ENCODE data around the gene ENTREP1.

DNA sequence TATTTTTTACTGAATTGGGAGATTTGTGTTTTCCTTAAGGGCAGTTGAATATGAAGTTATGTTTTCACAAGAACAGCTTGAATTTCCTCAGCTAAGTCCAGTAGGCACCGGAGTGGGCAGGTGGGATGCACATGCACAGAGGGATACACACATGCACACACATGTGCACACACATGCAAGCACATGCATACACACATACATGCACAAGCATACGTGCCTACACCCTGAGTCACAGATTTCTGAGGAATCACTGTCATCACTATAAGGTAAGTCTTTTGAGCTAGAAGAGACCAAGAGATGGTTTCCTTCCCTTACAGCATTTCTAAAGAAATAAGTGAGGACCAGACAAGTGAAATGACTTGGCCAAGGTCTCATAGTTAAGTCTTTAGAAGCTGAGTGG lies 8.7 kb downstream of the ENTREP1 start:
- TF ChIP-seq, protein P1, sequence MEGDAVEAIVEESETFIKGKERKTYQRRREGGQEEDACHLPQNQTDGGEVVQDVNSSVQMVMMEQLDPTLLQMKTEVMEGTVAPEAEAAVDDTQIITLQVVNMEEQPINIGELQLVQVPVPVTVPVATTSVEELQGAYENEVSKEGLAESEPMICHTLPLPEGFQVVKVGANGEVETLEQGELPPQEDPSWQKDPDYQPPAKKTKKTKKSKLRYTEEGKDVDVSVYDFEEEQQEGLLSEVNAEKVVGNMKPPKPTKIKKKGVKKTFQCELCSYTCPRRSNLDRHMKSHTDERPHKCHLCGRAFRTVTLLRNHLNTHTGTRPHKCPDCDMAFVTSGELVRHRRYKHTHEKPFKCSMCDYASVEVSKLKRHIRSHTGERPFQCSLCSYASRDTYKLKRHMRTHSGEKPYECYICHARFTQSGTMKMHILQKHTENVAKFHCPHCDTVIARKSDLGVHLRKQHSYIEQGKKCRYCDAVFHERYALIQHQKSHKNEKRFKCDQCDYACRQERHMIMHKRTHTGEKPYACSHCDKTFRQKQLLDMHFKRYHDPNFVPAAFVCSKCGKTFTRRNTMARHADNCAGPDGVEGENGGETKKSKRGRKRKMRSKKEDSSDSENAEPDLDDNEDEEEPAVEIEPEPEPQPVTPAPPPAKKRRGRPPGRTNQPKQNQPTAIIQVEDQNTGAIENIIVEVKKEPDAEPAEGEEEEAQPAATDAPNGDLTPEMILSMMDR (conservative IDR thresholded peaks at IDR 0.05 in 1 of 2, IDR thresholded peaks at IDR 0.05 in 1 of 2; ENCODE audit: low read depth in 1 of 2, low read length in 2 of 2), result no peak
- TF ChIP-seq EZH2 (IDR thresholded peaks at IDR 0.05; ENCODE audit: low read length, missing control alignments), result no peak

Measured in fibroblast of lung (primary cell).